Brain microvascular endothelial cell (primary cell): Measurements from ENCODE around the gene FARP1.

Source experiments
- DNase-seq: peaks from one replicate; pipeline ENCODE4 v3.0.0-alpha.2; 2020
- H3K27ac ChIP-seq: fragments of 250-450 bp; sonication (Bioruptor Pico); 2 replicates; pipeline ENCODE4 v1.5.1; 2020; ENCODE audit warnings: mild to moderate bottlenecking, moderate library complexity
- H3K27me3 ChIP-seq: fragments of 250-450 bp; sonication (Bioruptor Pico); replicated peaks from 2 replicates; pipeline ENCODE4 v1.5.1; 2020; ENCODE audit warnings: mild to moderate bottlenecking
- H3K36me3 ChIP-seq: fragments of 250-450 bp; sonication (Bioruptor Pico); replicated peaks from 2 replicates; pipeline ENCODE4 v1.5.1; 2020; ENCODE audit warnings: mild to moderate bottlenecking
- H3K4me3 ChIP-seq: 2 replicates; pipeline ENCODE4 v1.5.1; 2011; ENCODE audit warnings: low read depth, mild to moderate bottlenecking, control low read depth, low read length, moderate library complexity
- CTCF ChIP-seq: IDR thresholded peaks from 2 replicates; pipeline ENCODE4 v1.5.1; 2011; ENCODE audit warnings: low read depth, mild to moderate bottlenecking, moderate library complexity, low read length, control low read depth, inconsistent platforms; ENCODE audit errors: missing control alignments
- in situ Hi-C: cut with HindIII; loops from 2 replicates; pipeline ENCODE4 v1.10.0; 2017; ENCODE audit warnings: low sequenced_read_pairs, low pct_ligation_motif_present

The FARP1 gene

DNA sequence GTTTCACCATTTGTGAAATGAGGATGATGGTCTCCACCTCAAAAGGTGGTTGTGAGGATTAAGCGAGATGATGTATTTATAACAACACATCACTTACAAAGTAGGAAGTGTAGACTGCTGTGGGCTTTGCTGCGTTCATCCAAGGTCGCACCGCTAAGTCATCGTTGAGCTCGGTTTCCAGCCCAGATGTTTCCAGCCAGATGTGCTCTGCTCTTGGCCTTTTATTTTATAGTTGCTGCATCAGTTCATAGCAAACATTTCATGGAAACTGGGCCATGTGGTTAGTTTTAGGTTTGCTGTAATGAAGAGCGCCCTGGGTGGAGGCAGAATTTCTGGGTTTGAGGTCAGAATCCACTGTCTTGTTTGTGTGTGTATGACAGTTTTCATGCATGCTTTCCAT is 110.6 kb downstream of the FARP1 start:
- H3K27ac ChIP-seq: peak overlapping the region; percentile 67
- no peak for TF ChIP-seq CTCF
- no peak overlapping the region for H3K4me3 ChIP-seq
- in situ Hi-C loops: no loop called here
- H3K36me3 ChIP-seq: no peaks in the 10 kb centered on the region
- no peak for DNase-seq
- H3K27me3 ChIP-seq: no peaks in the 10 kb centered on the region

DNA sequence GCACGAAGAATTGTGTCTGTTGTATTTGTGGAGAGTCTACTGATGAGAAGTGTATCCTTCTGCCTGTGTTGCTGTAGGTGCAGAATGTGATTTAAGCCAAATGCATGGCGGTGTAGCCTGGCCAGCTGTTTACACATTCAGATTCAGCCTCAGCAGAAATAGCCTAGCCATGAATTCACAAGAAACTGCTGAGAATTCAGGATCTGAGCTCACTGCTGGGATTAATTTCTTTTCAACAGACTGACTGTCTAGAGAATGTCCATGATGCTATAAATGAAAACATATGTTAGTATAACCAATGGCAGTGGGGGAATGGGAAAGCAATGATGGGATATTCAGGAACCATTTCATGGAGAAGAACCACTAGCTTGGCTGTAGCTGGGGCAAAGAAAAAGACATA is 111.6 kb downstream of the FARP1 start:
- H3K27ac ChIP-seq: peak overlapping the region; percentile 90
- H3K36me3 ChIP-seq: no peaks in the 10 kb centered on the region
- no peaks in the 10 kb centered on the region for H3K27me3 ChIP-seq
- in situ Hi-C loops: no loop called here
- DNase-seq: no peak
- TF ChIP-seq CTCF: no peak
- H3K4me3 ChIP-seq: no peak overlapping the region

- in situ Hi-C loops: no loop called here
- Histone ChIP-seq H3K27me3 (no peaks in the 10 kb centered on the region), H3K4me3 (no peak overlapping the region), H3K27ac (no peak overlapping the region), H3K36me3 (no peaks in the 10 kb centered on the region)
- DNase-seq: no peak
- TF ChIP-seq CTCF: no peak
Observed at GRCh38 chr13:98258226-98258625, 115.3 kb downstream of the FARP1 start.

GRCh38 chr13:98260357-98261164 is 117.7 kb downstream of the FARP1 start:
- no peak overlapping the region for H3K27ac ChIP-seq
- no peak overlapping the region for H3K4me3 ChIP-seq
- TF ChIP-seq CTCF: no peak
- in situ Hi-C loops: no loop called here
- no peaks in the 10 kb centered on the region for H3K36me3 ChIP-seq
- no peaks in the 10 kb centered on the region for H3K27me3 ChIP-seq
- DNase-seq: no peak

GRCh38 chr13:98261165-98261702 is 118.3 kb downstream of the FARP1 start:
- in situ Hi-C loops: no loop called here
- H3K27me3 ChIP-seq: no peaks in the 10 kb centered on the region
- DNase-seq: no peak
- no peaks in the 10 kb centered on the region for H3K36me3 ChIP-seq
- no peak overlapping the region for H3K4me3 ChIP-seq
- H3K27ac ChIP-seq: no peak overlapping the region
- TF ChIP-seq CTCF: no peak
